Ascending aorta (tissue), 2 donors: ENCODE data around the gene EXT2. TPM values are rescaled to one million over a fixed set of nuclear protein-coding genes. Genes with fewer than 3 reads are reported as not detected.

Experiments used
- DNase-seq, 2 donors: peaks; one replicate each; pipeline ENCODE4 v3.0.0-alpha.2; 2019; ENCODE audit warnings: low spot score in 2 of 2
- H3K27ac ChIP-seq, 2 donors: fragments of 200-600 bp; sonication (generic); one replicate each; pipeline ENCODE4 v1.5.1; 2016 to 2017; ENCODE audit warnings: mild to moderate bottlenecking in 1 of 2
- H3K27me3 ChIP-seq: fragments of 200-600 bp; sonication (generic); one replicate; pipeline ENCODE4 v1.5.1; 2017
- H3K36me3 ChIP-seq, 2 donors: fragments of 200-600 bp; sonication (generic); one replicate each; pipeline ENCODE4 v1.5.1; 2016
- H3K4me1 ChIP-seq, 2 donors: fragments of 200-600 bp; sonication (generic); one replicate each; pipeline ENCODE4 v1.5.1; 2016 to 2017; ENCODE audit warnings: mild to moderate bottlenecking in 1 of 2
- H3K4me3 ChIP-seq, 2 donors: fragments of 200-600 bp; sonication (generic); one replicate each; pipeline ENCODE4 v1.5.1; 2016 to 2017; ENCODE audit warnings: mild to moderate bottlenecking in 1 of 2
- H3K9me3 ChIP-seq, 2 donors: fragments of 200-600 bp; sonication (generic); one replicate each; pipeline ENCODE4 v1.5.1; 2016
- intact Hi-C: fragments of 100-400 bp; cut with DNase I; formaldehyde crosslinking; loops from one replicate; pipeline ENCODE4 v1.15.1; 2023
- total RNA-seq: library from RNA; depleted of rRNA; stranded (reverse); fragments of >200 nt; gene quantifications from one replicate; pipeline ENCODE4 v1.1.0, GENCODE V29; 2016
- TF ChIP-seq, protein P1 (sequence below), 3 experiments: fragments of 200-600 bp in 2 of 3; fragments of 450-650 bp in 1 of 3; sonication (generic) in 2 of 3; IDR thresholded peaks; one replicate each; pipeline ENCODE4 v1.5.1; 2016 to 2019; ENCODE audit warnings: antibody characterized with exemption in 3 of 3, mild to moderate bottlenecking in 1 of 3, moderate library complexity in 1 of 3

Gene EXT2
- total RNA-seq, 1 donor from 2014 or later = 342 TPM

DNA sequence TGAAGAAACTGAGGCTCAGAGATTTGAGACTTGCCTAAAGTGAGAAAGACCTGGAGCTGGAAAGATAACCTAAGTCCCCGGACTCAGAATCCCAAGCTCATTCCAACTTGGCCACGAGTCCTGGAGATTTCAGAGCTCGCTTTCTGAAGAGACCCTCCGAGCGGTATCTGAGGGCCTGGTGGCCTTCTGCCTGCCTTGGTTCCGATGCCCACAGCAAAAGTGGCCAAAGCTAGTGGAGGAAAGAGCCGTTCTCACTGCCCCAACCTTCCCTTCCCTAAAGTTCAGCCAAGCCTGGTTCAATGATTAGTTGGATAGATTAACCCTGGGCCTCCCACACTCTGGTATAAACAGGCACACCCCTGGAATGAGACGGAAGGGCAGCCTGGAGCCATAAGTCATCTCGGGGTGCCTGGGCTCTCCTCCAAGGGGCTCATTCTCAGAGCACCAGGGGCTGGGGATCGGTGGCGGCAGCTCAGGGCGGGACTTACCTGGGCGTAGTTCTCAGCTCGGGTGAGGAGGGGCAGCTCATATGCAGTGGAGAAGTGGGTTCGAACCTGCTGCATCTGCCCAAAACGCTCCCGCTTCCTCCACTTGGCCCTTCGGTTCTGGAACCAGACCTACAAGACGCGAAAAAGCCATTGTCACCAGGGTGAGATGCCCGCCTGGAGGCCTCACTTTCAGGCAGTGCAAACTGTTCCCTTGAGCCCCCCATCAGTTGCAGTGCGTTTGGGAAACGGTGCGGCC lies 171.7 kb downstream of the EXT2 start:
- H3K27ac ChIP-seq = no peak overlapping the region
- no peak for DNase-seq
- no peaks in the 10 kb centered on the region for H3K4me1 ChIP-seq
- H3K36me3 ChIP-seq = no peaks in the 10 kb centered on the region
- H3K4me3 ChIP-seq = no peak overlapping the region
- intact Hi-C loops = no loop called here
- no peaks in the 10 kb centered on the region for H3K9me3 ChIP-seq
- TF ChIP-seq, protein P1, sequence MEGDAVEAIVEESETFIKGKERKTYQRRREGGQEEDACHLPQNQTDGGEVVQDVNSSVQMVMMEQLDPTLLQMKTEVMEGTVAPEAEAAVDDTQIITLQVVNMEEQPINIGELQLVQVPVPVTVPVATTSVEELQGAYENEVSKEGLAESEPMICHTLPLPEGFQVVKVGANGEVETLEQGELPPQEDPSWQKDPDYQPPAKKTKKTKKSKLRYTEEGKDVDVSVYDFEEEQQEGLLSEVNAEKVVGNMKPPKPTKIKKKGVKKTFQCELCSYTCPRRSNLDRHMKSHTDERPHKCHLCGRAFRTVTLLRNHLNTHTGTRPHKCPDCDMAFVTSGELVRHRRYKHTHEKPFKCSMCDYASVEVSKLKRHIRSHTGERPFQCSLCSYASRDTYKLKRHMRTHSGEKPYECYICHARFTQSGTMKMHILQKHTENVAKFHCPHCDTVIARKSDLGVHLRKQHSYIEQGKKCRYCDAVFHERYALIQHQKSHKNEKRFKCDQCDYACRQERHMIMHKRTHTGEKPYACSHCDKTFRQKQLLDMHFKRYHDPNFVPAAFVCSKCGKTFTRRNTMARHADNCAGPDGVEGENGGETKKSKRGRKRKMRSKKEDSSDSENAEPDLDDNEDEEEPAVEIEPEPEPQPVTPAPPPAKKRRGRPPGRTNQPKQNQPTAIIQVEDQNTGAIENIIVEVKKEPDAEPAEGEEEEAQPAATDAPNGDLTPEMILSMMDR (IDR thresholded peaks at IDR 0.05) = no peak
- no peaks in the 10 kb centered on the region for H3K27me3 ChIP-seq

DNA sequence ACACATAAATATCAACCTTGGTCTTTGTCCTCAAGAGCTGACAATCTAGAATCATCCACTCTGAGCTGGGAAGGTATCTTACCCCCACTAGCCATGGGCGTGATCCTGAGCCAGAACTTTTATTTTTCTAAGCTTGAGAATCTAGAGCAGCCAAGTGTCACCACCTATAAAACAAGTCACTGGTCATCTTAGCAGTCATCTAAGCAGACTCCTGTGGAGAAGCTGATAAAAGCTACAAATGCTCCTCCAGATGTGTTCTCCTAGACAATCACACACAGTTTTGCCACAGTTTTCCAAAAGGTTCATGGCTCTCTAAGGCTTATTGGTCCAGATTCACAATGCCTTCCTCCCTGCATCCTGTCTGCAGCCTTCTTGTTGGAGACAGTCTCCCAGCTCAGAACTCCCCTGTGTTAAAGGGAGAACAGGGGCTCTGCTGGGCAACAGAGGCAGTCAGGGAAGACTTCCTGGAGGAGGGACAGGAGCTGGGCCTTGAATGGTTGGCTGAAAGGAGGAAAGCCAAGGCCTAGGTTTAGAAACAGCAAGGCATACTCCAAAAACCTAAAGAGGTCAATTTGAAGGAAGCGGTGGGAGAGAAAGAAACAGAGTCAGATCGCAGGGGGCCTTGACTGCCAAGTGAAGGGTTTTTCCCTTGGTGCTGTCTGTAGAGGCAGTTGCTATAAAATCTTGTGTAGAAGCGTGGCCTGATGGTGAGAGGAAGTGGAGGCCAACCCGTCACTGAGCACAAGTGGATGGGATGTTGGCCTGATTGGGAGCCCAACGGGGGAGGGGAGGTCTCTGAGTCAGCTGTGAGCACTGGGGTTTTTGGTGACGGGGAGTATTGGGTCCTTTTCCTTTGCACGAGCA lies 172.5 kb downstream of the EXT2 start:
- no peaks in the 10 kb centered on the region for H3K9me3 ChIP-seq
- no peaks in the 10 kb centered on the region for H3K36me3 ChIP-seq
- intact Hi-C loops = no loop called here
- H3K4me3 ChIP-seq = no peak overlapping the region
- no peaks in the 10 kb centered on the region for H3K27me3 ChIP-seq
- no peak overlapping the region for H3K27ac ChIP-seq
- DNase-seq = no peak
- no peaks in the 10 kb centered on the region for H3K4me1 ChIP-seq
- TF ChIP-seq, protein P1 (IDR thresholded peaks at IDR 0.05) = no peak

DNA sequence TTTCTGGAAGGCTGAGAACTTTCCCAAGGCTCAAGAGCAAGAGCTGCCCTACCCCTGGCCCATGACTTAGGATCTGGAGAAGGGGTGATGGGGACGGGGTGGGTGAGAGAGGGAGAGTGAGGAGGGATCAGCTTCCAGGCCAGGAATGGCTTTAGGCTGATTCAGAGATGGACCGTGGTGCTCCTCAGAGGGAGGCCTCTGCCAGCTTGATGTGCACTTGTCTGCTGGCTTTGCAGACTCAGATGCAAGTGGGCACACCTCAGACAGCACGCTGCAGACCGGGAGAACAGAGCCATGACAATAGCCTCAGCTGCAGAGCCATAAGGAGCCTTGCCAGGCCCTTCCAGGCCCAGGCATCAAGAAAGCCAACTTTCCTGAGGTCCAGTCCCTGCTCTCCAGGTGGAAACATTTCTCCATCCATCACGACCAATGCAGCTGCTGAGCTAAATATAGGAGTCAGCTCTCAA lies 173.2 kb downstream of the EXT2 start:
- H3K36me3 ChIP-seq = no peaks in the 10 kb centered on the region
- intact Hi-C loops = no loop called here
- no peaks in the 10 kb centered on the region for H3K4me1 ChIP-seq
- H3K4me3 ChIP-seq = no peak overlapping the region
- no peaks in the 10 kb centered on the region for H3K27me3 ChIP-seq
- H3K27ac ChIP-seq = no peak overlapping the region
- no peak for DNase-seq
- no peaks in the 10 kb centered on the region for H3K9me3 ChIP-seq
- TF ChIP-seq, protein P1 (IDR thresholded peaks at IDR 0.05) = no peak

DNA sequence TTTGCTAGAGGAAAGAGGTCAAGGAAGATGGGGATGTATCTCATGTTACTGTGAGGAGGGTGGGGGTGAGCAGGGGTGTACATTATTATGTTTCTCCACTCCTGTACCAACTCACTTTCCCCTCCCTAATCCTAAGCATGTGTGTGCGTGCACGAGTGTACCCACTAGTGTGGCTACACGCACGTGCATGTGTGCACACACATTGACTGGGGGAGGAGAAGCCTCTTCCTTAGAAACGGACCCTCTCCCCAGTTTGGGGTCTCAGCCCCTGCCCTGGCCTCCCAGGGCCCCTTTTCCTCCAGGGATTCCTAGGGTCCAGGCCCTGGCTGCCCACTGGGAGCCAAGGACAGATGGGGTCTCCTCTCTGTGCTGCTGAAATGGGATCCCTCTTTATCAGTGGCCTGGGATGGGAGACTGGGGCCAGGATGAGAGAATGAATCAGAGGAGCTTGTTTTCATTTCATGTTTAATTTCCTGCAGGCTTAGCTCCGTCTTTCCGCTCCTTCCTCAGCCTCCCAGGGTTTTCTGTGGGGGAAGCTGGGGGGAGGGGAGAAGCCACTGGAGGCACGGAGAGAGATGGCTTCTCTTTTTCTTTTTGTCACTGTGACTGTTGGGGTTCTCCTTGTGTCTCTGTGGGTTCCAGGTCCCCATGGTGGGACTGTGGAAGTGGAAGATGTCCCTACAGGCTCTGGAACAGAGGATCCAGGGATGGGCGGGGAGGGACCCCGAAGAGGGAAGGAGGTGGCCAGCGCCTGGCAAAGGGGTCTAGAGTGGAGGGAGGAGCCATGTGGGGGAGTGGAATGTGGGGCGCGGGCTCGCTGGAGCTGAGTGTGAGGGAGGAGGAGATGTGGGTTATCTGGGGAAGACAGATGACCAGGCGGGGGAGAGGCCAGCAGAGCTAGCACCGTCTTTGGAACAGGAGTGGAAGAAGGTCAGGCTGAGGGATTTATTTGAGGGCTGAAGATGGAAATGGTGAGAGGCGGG lies 174.2 kb downstream of the EXT2 start:
- H3K36me3 ChIP-seq = no peaks in the 10 kb centered on the region
- H3K9me3 ChIP-seq = no peaks in the 10 kb centered on the region
- H3K27ac ChIP-seq = no peak overlapping the region
- H3K27me3 ChIP-seq = no peaks in the 10 kb centered on the region
- no peak for DNase-seq
- no peak overlapping the region for H3K4me3 ChIP-seq
- H3K4me1 ChIP-seq = no peaks in the 10 kb centered on the region
- intact Hi-C loops = no loop called here
- TF ChIP-seq, protein P1 (IDR thresholded peaks at IDR 0.05) = no peak
